GM21737 (cell line): ENCODE results near the gene LZIC.
"Not testable (repeated sequence)": the region's sequence is repeated elsewhere in the genome, so short reads cannot be mapped to it uniquely, and the experiment has no call there.

Experiments
- ATAC-seq: cut with Tn5 transposase; IDR thresholded peaks from one replicate; pipeline ENCODE4 v1.9.1; 2021; ENCODE audit warnings: mild to moderate bottlenecking, moderate library complexity; ENCODE audit not compliant: unreplicated experiment

LZIC gene

GRCh38 chr1:9942939-9943788 lies at the start of gene LZIC, which contains the start of gene NMNAT1:
Gene LZIC (minus strand): TSS chr1:9943391. CDS start chr1:9936619, 6,772 bp downstream.
Gene NMNAT1 (plus strand): TSS chr1:9943475. CDS start chr1:9972074, 28,599 bp downstream.
- peak; percentile 88 for ATAC-seq

- ATAC-seq, result no peak
Observed at GRCh38 chr1:9992910-9993309, 49.7 kb upstream of the LZIC start.

- no peak for ATAC-seq
Observed at GRCh38 chr1:9990944-9991343, 47.8 kb upstream of the LZIC start.

GRCh38 chr1:9989773-9990172 lies 46.6 kb upstream of the LZIC start:
- no peak for ATAC-seq

DNA sequence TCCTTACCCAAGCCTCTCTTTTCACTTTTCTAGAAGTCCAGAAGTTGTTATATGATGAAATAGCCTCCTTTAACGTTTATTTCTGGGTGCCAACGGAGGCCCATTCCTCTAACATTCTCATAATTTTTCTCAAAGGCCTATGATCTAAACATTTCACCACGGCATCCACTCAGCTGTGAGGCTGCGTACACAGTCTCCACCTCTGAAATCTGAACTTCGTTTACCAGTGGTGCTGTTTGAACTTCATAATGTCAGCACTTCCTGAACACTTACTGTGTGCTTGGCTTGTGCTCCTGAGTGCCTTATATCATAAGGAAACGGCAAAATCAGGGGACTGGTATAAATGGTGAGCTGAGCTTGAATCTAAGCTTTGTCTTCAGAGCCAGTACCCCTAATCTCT lies 41.8 kb upstream of the LZIC start:
- no peak for ATAC-seq

DNA sequence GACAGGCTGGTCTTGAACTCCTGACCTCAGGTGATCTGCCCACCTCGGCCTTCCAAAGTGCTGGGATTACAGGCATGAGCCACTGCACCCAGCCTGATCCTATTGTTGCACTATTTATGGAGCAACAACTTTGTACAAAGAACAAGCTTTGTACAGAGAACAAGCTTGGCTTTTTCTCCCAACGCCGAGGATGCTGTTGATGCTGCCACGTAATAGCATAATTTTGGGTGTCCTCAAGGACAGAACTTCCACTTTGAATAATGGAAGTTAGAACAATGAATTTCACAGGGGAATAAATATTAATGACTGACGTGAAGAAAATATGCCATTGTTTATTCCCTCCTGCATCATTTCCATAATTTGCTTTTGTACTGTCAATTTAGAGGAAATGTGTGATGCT lies 41.1 kb upstream of the LZIC start:
- ATAC-seq, result no peak

DNA sequence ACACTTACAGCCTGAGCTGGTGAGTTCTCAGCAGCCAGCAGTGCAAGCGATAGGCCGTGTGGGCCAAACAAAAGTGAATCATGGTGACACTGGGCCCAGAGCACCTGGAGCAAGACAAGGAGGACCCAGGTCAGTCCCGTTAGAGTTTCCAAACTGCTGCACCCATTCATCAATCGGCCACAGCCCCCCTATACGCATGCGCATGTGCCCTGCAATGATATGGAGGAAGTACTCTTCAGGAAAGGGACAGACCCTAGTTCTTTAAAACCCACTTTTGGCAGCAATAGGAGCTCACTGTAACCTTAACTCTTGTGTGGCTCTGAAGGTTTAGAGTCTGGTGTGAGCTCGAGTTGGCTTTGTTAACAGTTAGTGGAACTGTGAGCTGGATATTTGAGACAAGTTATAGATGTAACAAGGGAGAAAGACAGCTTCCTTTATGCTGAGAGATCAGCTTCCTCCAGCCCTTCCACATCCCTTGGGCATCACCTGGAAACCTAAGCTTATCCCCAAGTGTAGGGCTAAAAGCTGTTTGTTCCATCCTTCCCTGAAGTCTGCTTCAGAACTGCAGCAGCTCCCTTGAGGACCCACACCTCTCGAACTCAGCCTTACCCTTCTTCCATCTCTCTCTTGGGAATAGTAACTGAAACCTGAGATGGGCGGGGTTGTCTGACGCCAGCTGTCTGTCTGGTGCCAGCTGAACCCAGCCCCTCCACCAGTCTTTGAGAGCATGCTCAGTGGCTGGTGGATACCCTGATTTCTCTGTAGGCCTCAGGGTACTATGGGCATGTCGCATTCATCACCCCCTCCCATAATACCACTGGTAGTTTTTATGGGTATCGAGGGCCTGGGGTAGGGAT lies 17.7 kb upstream of the LZIC start:
- ATAC-seq, result no peak

DNA sequence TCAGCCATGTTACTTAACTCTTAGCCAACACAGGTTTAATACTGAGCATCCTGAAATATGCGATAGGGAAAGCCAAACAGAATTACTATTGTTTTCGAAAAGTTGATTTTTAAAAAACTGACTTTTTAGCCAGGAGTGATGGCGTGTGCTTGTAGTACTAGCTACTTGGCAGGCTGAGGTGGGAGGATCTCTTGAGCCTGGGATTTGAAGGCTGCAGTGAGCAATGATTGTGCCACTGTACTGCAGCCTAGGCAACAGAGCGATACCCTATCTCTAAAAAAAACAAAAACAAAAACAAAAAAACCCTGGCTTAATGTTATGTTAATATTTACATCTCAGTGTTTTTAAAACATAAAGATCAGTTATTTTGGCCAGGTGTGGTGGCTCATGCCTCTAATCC lies 16.8 kb upstream of the LZIC start:
- no peak for ATAC-seq

DNA sequence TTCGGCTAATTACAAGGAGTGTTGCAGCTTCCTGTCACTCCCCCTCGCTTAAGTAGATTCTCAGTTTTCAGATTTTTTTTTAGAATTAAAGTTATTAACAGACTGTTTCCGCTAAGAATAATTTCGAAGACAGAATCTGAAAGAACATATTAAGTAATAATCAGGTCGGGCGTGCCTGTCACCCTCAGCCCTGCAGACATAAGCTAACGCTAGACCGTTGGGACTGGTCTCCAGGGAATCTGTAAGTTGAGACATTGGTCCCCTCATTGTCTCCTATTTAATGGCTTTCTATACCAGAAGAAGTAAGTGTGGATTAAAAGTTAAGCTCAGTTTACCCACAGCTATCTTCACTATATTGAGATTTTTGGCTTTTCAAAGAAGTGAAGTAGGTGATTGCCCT lies 14.5 kb upstream of the LZIC start:
- ATAC-seq, result no peak

DNA sequence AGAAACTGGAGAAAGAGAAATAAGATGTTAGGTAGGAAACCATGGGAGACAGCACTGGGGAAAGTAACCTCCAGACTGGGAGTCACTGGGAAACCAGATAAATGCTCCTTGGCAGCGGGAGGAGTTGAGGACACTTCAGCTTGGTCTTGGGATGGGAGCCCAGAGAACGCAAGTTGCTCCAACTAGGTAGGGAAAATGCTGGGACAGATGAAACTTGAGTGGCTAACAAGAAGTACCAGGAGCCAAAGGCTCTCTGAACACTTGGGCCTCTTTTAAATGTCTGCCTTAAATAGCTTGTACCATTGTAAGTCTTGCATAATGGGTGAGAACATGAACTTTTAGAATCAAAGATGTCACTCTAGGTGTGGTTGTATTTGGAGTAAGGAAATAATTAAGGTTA lies 3.1 kb upstream of the LZIC start:
- no peak for ATAC-seq

DNA sequence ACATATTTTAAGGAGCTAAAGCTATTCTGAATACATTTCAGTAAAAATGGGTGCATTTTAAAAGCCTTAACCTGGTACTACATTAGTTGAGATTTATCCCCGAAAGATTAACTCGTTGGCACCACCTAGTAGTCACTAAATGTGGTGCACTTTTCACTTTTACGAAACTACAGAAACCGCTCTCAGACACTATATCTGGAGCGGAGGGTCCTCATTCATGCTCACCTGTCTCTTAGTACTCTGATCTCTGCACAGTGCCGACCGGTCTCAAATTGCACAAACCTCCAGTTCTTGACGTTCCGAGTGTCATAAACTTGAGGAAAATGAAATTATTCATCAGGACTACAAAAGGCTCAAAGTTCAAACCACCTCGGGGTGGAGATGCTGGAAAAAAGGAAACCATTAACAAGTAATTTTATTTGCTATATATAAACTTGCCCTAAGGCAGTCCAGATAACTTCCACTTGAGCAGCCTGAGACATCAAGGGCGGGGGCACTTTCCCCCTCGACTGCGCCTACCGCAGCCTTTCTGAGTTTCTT lies 722 bp downstream of the LZIC start:
- no peak for ATAC-seq

- no peak for ATAC-seq
Observed at GRCh38 chr1:9929431-9930385, 13.5 kb downstream of the LZIC start.

DNA sequence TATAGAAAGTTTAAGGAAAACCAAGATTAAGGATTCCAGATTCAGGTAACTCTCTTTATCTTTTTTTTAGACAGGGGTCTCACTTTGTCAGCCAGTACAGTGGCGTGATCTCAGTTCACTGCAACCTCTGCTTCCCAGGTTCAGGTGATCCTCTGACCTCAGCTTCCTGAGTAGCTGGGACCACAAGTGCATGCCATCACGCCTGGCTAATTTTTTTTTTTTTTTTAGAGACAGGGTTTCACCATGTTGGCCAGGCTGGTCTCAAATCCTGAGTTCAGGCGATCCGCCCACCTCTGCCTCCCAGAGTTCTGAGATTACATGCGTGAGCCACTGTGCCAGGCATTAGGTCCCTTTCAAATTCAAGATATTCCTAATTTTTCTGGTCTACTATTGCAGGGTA lies 15.9 kb downstream of the LZIC start:
- ATAC-seq, result no peak

DNA sequence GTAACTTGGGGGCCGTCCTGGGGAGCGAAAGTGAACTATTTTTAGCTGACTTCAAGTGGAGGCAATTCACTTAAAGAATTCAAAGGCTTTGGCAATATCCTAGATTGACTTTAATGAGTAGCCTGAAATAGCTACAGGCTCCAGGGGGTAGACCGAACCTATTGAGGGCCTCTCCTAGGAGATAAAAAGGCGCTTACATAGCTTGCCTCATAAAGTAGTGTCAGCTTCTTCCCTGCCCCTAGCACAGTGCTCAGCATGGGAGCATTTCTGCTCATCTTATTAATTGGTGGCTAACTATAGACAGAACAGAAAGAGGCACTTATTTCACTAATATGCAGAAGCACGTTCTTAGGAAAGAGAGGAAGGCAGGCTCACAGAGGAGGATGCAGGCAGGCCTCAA lies 20.8 kb downstream of the LZIC start:
- ATAC-seq, result no peak

GRCh38 chr1:9920606-9921005 lies 22.6 kb downstream of the LZIC start:
- ATAC-seq, result no peak

DNA sequence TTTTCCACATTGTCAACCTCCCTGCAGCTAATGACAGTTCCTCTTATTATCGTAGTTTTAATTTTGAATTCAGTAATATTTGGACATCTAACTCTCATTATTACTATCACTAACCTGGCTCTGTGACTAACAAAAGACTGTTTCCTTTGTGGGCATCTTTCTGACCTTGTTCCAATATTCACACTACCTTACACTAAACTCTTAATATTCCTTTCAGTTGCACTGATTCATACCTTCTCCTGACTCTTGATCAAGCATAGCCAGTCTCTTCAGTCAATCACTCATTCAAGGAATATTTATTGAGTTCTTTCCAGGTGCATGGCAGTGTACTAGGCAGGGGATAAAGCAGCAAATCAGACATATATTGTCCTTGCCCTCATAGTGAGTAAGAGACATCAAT lies 25.3 kb downstream of the LZIC start:
- ATAC-seq, result no peak

GRCh38 chr1:9917495-9917894 lies 25.7 kb downstream of the LZIC start:
- ATAC-seq, result not testable (repeated sequence)

GRCh38 chr1:9916452-9916851 lies 26.7 kb downstream of the LZIC start:
- ATAC-seq, result no peak

DNA sequence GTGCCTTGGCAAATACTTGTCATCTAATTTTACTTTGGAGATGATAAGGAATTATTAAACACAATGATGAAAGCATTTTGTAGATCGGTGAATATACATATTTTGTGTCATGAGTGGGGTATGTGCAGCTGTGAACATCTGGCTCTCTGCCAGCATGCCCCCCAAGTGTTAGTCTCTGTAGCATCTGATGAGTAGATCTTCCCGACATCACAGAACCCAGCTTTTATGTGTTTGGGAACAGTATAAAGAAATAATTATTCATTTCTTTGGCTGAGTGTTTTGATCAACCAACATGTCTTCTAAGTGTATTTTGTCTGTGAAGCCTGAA lies 28.6 kb downstream of the LZIC start:
- ATAC-seq, result no peak

- ATAC-seq, result no peak
Observed at GRCh38 chr1:9912264-9912936, 30.8 kb downstream of the LZIC start.
